Mucosa of rectum (tissue), 2 donors: ENCODE results near the gene NMRK2.

Experiments
- H3K27ac ChIP-seq, 2 donors: one replicate each; pipeline ENCODE4 v1.7.0; 2013; ENCODE audit warnings: inconsistent platforms in 2 of 2, low read depth in 2 of 2, low read length in 2 of 2
- H3K27me3 ChIP-seq, 2 donors: one replicate each; pipeline ENCODE4 v1.7.0; 2013; ENCODE audit warnings: low read length in 2 of 2; ENCODE audit not compliant: control insufficient read depth in 2 of 2, insufficient read depth in 2 of 2
- H3K36me3 ChIP-seq, 2 donors: one replicate each; pipeline ENCODE4 v1.7.0; 2013; ENCODE audit warnings: low read length in 2 of 2; ENCODE audit not compliant: control insufficient read depth in 2 of 2, insufficient read depth in 2 of 2
- H3K4me1 ChIP-seq, 2 donors: one replicate each; pipeline ENCODE4 v1.7.0; 2013; ENCODE audit warnings: low read length in 2 of 2, mild to moderate bottlenecking in 1 of 2; ENCODE audit not compliant: control insufficient read depth in 2 of 2, insufficient read depth in 2 of 2
- H3K4me3 ChIP-seq, 2 donors: one replicate each; pipeline ENCODE4 v1.7.0; 2013; ENCODE audit warnings: low read length in 2 of 2
- H3K9ac ChIP-seq, 2 donors: one replicate each; pipeline ENCODE4 v1.7.0; 2013; ENCODE audit warnings: low read length in 2 of 2, low read depth in 1 of 2, mild to moderate bottlenecking in 1 of 2
- H3K9me3 ChIP-seq, 2 donors: one replicate each; pipeline ENCODE4 v1.7.0; 2013; ENCODE audit warnings: low read length in 2 of 2; ENCODE audit not compliant: control insufficient read depth in 2 of 2
- donor health status: healthy.
- donor health status: Normal muscosa, but diverticular disease.

NMRK2 gene

GRCh38 chr19:3975637-3976087, 42.8 kb downstream of the NMRK2 start:
- no peaks in the 10 kb centered on the region for H3K27me3 ChIP-seq
- H3K27ac ChIP-seq = no peak overlapping the region
- no peak overlapping the region for H3K4me3 ChIP-seq
- no peaks in the 10 kb centered on the region for H3K9me3 ChIP-seq
- no peak overlapping the region for H3K9ac ChIP-seq
- peaks cover 2 to 5% of the 10 kb centered on the region in 2 donors for H3K4me1 ChIP-seq
- H3K36me3 ChIP-seq = peaks cover 46 to 48% of the 10 kb centered on the region in 2 donors

DNA sequence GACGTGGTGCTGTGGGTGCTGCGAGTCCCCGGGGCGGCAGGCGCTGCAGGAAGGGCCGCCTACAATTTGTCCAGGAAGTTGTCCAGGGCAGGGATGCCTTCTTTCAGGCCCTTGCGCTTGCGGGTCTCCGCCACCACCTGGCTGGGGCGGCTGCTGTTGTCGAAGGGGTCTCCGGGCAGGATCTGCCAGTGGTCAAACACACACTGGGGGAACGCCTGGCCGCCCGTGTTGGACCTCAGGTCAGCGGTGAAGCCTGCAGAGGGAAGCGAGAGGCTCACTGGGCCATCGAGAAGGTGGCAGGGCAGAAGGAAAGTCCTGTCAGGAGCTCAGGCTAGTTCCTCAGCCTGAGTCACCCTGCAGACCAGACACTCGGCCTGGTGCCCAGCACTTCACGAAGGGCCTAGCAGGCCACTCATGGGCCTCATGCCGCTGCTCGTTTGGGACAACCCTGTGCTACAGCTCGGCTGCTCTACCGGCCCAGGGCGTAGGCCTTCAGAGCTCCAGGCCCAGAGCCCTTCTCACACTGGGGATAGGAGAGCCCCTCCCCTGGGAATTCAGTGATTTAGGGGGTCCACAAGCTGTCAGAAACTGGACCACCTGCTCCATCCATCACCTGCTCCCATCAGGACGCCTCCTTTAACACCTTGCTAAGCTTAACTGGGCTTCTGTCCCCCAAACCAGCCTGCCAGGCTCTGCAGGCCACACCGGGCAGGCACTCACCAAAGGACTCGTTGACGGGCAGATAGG, 43.8 kb downstream of the NMRK2 start:
- Histone ChIP-seq H3K9ac (no peak overlapping the region), H3K36me3 (peaks cover 56 to 58% of the 10 kb centered on the region in 2 donors)

DNA sequence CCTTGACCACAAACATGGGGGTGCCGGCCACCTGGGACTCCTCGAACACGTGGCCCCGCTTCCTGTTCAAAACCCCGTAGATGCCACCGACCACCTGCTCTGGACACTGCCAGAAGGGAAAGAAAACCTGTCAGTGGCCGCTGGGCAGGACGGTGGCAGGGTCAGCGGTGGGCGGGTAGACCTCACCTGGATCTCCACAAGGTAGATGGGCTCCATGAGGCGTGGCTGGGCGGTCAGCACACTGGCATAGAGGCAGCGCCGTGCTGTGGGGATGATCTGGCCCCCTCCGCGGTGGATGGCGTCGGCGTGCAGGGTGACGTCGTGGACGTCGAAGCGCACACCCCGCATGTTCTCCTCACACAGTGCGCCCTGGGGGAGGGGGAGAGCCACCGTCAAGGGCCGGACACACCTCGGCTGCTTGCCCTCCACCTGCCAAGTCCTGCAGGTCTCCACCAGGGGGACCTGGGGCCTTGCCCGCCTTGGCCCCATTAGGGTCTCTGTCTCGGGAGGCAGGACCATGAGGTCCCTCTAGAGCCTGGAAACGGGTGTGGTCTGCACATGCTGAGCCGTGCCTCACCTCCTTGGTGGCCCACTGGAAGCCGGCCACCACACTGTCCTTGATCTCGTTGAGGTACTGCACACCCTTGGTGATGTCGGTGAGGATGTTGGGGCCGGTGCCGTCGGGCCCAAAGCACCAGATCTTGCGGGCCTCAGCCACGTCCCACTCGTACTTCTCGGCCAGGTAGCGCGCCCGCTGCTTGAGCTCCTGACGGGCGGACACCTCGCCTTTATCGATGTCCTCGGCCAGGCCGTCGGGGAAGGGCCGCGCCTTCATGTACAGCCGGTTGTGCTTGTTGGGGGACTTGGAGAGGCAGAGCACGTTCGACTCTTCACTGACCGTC, 44.6 kb downstream of the NMRK2 start:
- Histone ChIP-seq H3K27ac (no peak overlapping the region), H3K36me3 (peaks cover 64 to 66% of the 10 kb centered on the region in 2 donors), H3K27me3 (no peaks in the 10 kb centered on the region), H3K4me3 (no peak overlapping the region), H3K4me1 (peaks cover 0 to 2% of the 10 kb centered on the region in 2 donors), H3K9me3 (no peaks in the 10 kb centered on the region), H3K9ac (no peak overlapping the region)

More for the DNA sequence above, 43.8 kb downstream of the NMRK2 start:
- H3K9me3 ChIP-seq = no peaks in the 10 kb centered on the region
- no peaks in the 10 kb centered on the region for H3K27me3 ChIP-seq
- no peak overlapping the region for H3K4me3 ChIP-seq
- H3K27ac ChIP-seq = no peak overlapping the region
- H3K4me1 ChIP-seq = peaks cover 0 to 2% of the 10 kb centered on the region in 2 donors

GRCh38 chr19:3978145-3978544, 45.3 kb downstream of the NMRK2 start:
- Histone ChIP-seq H3K4me3 (no peak overlapping the region), H3K36me3 (peaks cover 71 to 73% of the 10 kb centered on the region in 2 donors), H3K4me1 (peaks cover 2 to 3% of the 10 kb centered on the region in 2 donors), H3K9ac (no peak overlapping the region), H3K27ac (no peak overlapping the region), H3K9me3 (no peaks in the 10 kb centered on the region), H3K27me3 (no peaks in the 10 kb centered on the region)

DNA sequence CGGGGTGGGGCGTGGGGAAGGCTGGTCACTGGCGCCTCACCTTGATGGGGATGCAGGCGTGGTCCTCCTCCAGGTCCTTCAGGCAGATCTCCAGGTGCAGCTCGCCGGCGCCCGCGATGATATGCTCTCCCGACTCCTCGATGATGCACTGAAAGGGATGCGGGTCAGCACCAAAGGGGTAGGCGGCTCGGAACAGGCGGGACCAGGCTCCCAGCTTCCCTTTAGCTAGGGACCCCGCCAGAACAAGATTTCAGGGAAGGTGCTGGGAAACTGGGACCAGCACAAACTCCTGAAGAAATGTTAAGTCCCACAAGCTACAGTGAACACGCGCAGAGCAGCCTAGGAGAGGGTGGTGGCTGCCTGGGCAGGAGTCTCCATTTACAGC, 46.4 kb downstream of the NMRK2 start:
- Histone ChIP-seq H3K4me1 (peaks cover 13 to 14% of the 10 kb centered on the region in 2 donors), H3K9ac (no peak overlapping the region), H3K27me3 (no peaks in the 10 kb centered on the region), H3K36me3 (peaks cover 82 to 84% of the 10 kb centered on the region in 2 donors), H3K9me3 (no peaks in the 10 kb centered on the region), H3K27ac (no peak overlapping the region), H3K4me3 (no peak overlapping the region)

GRCh38 chr19:3979674-3980352, 46.9 kb downstream of the NMRK2 start:
- H3K9ac ChIP-seq = no peak overlapping the region
- no peaks in the 10 kb centered on the region for H3K27me3 ChIP-seq
- H3K9me3 ChIP-seq = no peaks in the 10 kb centered on the region
- H3K4me3 ChIP-seq = no peak overlapping the region
- H3K4me1 ChIP-seq = peaks cover 14 to 17% of the 10 kb centered on the region in 2 donors
- H3K36me3 ChIP-seq = peaks cover 83 to 84% of the 10 kb centered on the region in 2 donors
- no peak overlapping the region for H3K27ac ChIP-seq

DNA sequence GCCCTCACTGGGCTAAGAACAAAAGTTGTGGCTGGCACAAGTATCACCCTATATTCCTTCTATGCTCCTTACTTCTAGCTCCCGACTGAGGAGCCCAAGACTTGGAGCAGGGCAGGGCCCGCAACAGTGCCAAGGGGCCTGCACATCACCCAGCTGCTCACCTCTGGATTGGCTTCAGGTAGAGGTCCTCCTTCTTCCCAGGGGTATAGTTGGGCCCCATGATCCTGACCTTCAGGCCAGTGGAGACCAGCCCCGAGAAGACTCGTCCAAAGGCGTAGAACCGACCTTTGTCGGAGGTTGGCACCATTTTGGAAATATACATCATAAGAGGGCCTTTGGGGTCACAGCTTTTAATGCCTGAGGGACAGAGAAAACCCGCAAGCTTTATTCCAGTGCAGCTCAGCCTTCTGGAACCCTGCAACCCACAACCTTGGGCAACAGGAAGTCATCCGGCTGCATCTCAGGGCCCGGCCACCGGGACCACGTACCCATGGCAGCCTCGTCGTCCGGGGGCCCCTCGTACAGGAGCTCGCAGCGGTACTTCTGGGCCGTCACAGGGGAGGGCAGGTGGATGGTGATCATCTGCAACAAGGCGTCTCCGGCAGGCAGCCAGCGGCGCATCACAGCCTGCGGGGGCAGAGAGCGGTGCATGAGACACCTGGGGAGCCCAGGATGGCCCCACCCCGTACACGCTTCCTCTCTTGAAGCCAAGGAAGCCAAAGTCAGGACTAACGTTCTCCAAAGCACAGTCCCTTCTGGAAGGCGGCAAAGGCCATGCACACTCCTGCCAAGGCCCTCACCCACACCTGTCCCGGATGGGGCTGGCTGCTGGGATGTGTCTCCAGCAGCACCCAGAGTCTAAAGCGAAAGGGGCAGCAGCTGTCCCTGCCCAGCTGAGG, 47.7 kb downstream of the NMRK2 start:
- Histone ChIP-seq H3K4me1 (peaks cover 16 to 19% of the 10 kb centered on the region in 2 donors), H3K4me3 (no peak overlapping the region)

DNA sequence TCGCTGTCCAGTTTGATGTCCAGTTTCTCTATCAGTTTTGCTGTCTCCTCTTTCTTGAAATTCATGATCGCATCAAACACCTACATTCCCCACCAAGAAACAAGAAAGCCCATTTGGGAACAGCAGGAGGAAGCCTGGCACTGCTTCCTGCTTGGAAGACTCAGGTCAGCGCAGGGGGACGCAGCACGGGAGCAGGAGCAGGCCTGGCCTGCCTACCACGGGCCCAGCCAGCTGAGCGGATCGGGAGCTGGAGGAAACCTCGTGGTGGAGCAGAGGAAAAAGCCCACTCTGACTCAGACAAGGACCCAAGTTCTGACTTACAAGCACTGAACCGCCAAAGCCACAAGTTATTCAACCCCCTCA, 48.5 kb downstream of the NMRK2 start:
- H3K9me3 ChIP-seq = no peaks in the 10 kb centered on the region
- H3K36me3 ChIP-seq = peaks cover 76% of the 10 kb centered on the region in 2 donors
- H3K4me3 ChIP-seq = no peak overlapping the region
- no peaks in the 10 kb centered on the region for H3K27me3 ChIP-seq
- H3K27ac ChIP-seq = no peak overlapping the region
- no peak overlapping the region for H3K9ac ChIP-seq
- H3K4me1 ChIP-seq = peaks cover 23 to 25% of the 10 kb centered on the region in 2 donors

More for the DNA sequence above, 47.7 kb downstream of the NMRK2 start:
- no peaks in the 10 kb centered on the region for H3K27me3 ChIP-seq
- H3K36me3 ChIP-seq = peaks cover 81 to 82% of the 10 kb centered on the region in 2 donors
- no peak overlapping the region for H3K27ac ChIP-seq
- no peak overlapping the region for H3K9ac ChIP-seq
- no peaks in the 10 kb centered on the region for H3K9me3 ChIP-seq
